ENCODE measurements around the gene C1QL4.

DNA sequence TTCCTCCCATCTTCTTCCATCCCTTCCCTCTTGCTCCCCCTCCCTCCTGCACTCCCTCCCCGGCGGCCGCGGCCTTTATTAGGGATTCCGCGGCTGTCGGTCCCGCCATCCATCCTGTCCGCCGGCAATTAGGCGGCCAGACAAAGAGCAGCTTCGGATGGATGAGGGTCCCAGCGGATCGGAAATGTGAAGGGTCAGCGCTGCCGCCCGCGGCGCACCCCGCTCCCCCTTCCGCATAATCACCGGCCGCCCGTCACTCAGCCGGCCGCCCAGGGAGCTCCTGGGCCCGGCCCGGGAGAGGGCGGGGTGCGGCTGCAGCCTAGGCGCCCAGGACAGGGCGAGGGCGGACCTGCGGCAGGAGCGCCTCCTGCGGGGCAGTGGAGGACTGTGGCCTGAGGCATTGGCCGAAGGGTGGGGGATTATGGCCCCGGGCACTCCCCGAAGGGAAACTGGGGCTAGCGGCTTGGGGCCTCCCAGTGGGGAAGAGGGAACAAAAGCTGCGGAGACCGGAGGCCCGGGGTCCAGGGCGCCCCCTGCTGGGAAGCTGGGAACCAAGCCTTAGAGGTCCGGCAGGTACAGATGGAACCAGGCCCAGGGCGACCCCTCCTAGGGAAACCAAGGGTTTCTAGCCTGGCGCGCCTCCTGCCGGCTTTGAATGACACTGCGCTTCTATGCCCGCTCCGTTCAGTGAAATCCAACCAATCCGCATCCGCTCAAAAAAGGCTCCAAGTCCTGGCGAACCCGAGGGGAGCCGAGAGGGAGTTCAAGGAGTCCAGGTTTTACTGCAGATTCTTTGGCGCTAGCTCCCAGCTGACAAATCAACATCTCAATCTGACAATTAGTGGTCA lies 5.3 kb upstream of the C1QL4 start:
- peak; percentile 98 for TF ChIP-seq CTCF (IDR thresholded peaks at IDR 0.05; ENCODE audit: low read length)
- no peak for TF ChIP-seq EZH2 (IDR thresholded peaks at IDR 0.05; ENCODE audit: borderline replicate concordance, low read length)

All from OCI-LY1 (cell line).